MM.1S (cell line): ENCODE data around the gene ABCD1.

Experiments used
- DNase-seq: peaks from one replicate; pipeline ENCODE4 v3.0.0-alpha.2; 2015
- H2AFZ ChIP-seq: fragments of 300-600 bp; sonication (generic); 2 replicates; pipeline ENCODE4 v1.6.0; 2016; ENCODE audit warnings: antibody characterized with exemption, low read length
- H3F3A ChIP-seq: fragments of 300-600 bp; sonication (generic); 2 replicates; pipeline ENCODE4 v1.6.1; 2016; ENCODE audit warnings: mild to moderate bottlenecking, antibody characterized with exemption, low read length, moderate library complexity, mixed read lengths; ENCODE audit not compliant: insufficient read depth
- H3K27ac ChIP-seq: fragments of 300-600 bp; sonication (generic); 2 replicates; pipeline ENCODE4 v1.5.1; 2016; ENCODE audit warnings: mild to moderate bottlenecking, low read length
- H3K27me3 ChIP-seq: fragments of 300-600 bp; sonication (generic); replicated peaks from 2 replicates; pipeline ENCODE4 v1.6.0; 2016; ENCODE audit warnings: low read length; ENCODE audit not compliant: insufficient read depth
- H3K36me3 ChIP-seq: fragments of 300-600 bp; sonication (generic); replicated peaks from 2 replicates; pipeline ENCODE4 v1.6.1; 2016; ENCODE audit warnings: mild to moderate bottlenecking, low read length, mixed read lengths; ENCODE audit not compliant: insufficient read depth
- H3K4me1 ChIP-seq: fragments of 300-600 bp; sonication (generic); 2 replicates; pipeline ENCODE4 v1.6.1; 2016; ENCODE audit warnings: low read length, mixed read lengths
- H3K4me2 ChIP-seq: fragments of 300-600 bp; sonication (generic); 2 replicates; pipeline ENCODE4 v1.6.0; 2016; ENCODE audit warnings: low read depth, low read length
- H3K4me3 ChIP-seq: fragments of 300-600 bp; sonication (generic); 2 replicates; pipeline ENCODE4 v1.5.1; 2016; ENCODE audit warnings: low read length, mixed read lengths
- H3K79me2 ChIP-seq: fragments of 300-600 bp; sonication (generic); 2 replicates; pipeline ENCODE4 v1.6.1; 2016; ENCODE audit warnings: mixed run types, low read length, mixed read lengths
- H3K9ac ChIP-seq: fragments of 300-600 bp; sonication (generic); 2 replicates; pipeline ENCODE4 v1.6.1; 2016; ENCODE audit warnings: low read length, mixed read lengths
- H3K9me2 ChIP-seq: fragments of 300-600 bp; sonication (generic); replicated peaks from 2 replicates; pipeline ENCODE4 v1.6.1; 2016; ENCODE audit warnings: mild to moderate bottlenecking, low read length, mixed read lengths; ENCODE audit not compliant: insufficient read depth
- H3K9me3 ChIP-seq: fragments of 300-600 bp; sonication (generic); replicated peaks from 2 replicates; pipeline ENCODE4 v1.6.1; 2016; ENCODE audit warnings: mild to moderate bottlenecking, low read length, mixed read lengths; ENCODE audit not compliant: insufficient read depth
- H4K20me1 ChIP-seq: fragments of 300-600 bp; sonication (generic); 2 replicates; pipeline ENCODE4 v1.6.1; 2016; ENCODE audit warnings: mild to moderate bottlenecking, low read length, moderate library complexity, mixed read lengths; ENCODE audit not compliant: insufficient read depth
- EZH2 ChIP-seq: fragments of 300-600 bp; sonication (generic); optimal IDR thresholded peaks from 2 replicates; pipeline ENCODE3; 2017; ENCODE audit warnings: low read depth, mild to moderate bottlenecking, antibody characterized with exemption, low read length, mixed read lengths
- EZH2phosphoT487 ChIP-seq: fragments of 300-600 bp; sonication (generic); IDR thresholded peaks from 2 replicates; pipeline ENCODE4 v1.6.1; 2018; ENCODE audit warnings: antibody characterized with exemption, low read length
- TF ChIP-seq, protein P1 (sequence below): fragments of 300-600 bp; sonication (generic); IDR thresholded peaks from 2 replicates; pipeline ENCODE4 v1.5.1; 2016; ENCODE audit warnings: antibody characterized with exemption, low read length, mixed read lengths

The ABCD1 gene

DNA sequence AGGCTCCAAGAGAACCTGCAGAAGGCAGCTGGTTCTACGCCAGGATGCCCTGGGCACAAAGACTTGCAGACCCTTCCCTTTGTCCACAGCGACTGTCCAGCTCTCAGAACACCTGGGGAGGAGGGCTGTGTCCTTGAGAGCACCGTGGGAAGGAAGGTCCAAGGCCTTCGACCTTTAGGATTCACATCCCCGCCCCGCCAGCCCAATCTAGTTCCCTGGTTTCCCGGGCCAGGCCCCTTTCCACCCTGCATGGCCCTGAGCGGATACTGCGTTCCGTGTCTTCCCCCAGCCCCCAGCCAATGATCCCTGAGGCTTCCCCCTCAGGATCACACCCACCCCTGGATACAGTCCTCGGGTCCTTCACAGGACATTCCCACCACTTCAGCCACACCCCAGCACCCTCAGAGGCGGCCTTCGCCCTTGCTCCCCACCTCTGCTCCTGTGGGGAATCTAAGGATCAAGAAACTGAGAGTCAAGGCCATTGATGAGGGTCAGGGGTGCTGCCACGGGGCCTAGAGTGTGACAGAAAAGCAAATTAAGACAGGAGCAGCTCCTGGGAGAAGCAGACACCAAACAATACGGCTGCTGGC, 9.1 kb downstream of the ABCD1 start:
- Histone ChIP-seq H4K20me1 (no peaks in the 10 kb centered on the region), H3K4me1 (peaks cover 12% of the 10 kb centered on the region; the same call in 1 of the 2 replicates), H3K27me3 (no peaks in the 10 kb centered on the region), H2AFZ (no peak overlapping the region), H3K4me2 (no peak overlapping the region), H3K27ac (no peak overlapping the region), H3K9me2 (no peaks in the 10 kb centered on the region), H3K36me3 (no peaks in the 10 kb centered on the region), H3K9ac (no peak overlapping the region), H3K4me3 (no peak overlapping the region), H3K79me2 (no peaks in the 10 kb centered on the region), H3K9me3 (no peaks in the 10 kb centered on the region), H3F3A (peaks cover 9% of the 10 kb centered on the region)
- TF ChIP-seq EZH2 (no peak), EZH2phosphoT487 (no peak)
- TF ChIP-seq, protein P1, sequence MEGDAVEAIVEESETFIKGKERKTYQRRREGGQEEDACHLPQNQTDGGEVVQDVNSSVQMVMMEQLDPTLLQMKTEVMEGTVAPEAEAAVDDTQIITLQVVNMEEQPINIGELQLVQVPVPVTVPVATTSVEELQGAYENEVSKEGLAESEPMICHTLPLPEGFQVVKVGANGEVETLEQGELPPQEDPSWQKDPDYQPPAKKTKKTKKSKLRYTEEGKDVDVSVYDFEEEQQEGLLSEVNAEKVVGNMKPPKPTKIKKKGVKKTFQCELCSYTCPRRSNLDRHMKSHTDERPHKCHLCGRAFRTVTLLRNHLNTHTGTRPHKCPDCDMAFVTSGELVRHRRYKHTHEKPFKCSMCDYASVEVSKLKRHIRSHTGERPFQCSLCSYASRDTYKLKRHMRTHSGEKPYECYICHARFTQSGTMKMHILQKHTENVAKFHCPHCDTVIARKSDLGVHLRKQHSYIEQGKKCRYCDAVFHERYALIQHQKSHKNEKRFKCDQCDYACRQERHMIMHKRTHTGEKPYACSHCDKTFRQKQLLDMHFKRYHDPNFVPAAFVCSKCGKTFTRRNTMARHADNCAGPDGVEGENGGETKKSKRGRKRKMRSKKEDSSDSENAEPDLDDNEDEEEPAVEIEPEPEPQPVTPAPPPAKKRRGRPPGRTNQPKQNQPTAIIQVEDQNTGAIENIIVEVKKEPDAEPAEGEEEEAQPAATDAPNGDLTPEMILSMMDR: no peak
- no peak for DNase-seq

DNA sequence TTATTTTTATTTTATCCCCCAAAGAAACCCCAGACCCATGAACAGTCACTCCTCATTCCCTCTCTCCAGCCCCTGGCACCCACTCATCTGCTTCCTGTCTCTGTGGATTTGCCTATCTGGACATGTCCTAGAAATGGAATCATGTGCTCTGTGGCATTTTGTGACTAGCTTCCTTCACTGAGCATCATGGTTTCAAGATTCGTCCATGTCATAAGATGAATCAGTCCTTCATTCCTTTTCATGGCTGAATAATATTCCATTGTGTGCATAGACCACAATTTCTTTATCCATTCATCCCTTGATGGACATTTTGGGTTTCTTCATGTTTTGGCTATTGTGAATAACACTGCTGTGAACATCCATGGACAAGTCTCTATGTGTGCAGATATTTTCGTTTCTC, 10.2 kb downstream of the ABCD1 start:
- no peaks in the 10 kb centered on the region for H4K20me1 ChIP-seq
- no peak overlapping the region for H3K4me3 ChIP-seq
- H3K27me3 ChIP-seq: no peaks in the 10 kb centered on the region
- H3K9me3 ChIP-seq: no peaks in the 10 kb centered on the region
- peaks cover 9% of the 10 kb centered on the region for H3F3A ChIP-seq
- no peaks in the 10 kb centered on the region for H3K9me2 ChIP-seq
- no peak for DNase-seq
- TF ChIP-seq EZH2phosphoT487 (no peak), EZH2 (no peak)
- TF ChIP-seq, protein P1: no peak
- no peak overlapping the region for H3K4me2 ChIP-seq
- no peak overlapping the region for H3K9ac ChIP-seq
- no peak overlapping the region for H2AFZ ChIP-seq
- no peaks in the 10 kb centered on the region for H3K36me3 ChIP-seq
- peaks cover 12% of the 10 kb centered on the region; the same call in 1 of the 2 replicates for H3K4me1 ChIP-seq
- H3K79me2 ChIP-seq: no peaks in the 10 kb centered on the region
- no peak overlapping the region for H3K27ac ChIP-seq

GRCh38 chrX:153735274-153735673, 10.6 kb downstream of the ABCD1 start:
- H4K20me1 ChIP-seq: no peaks in the 10 kb centered on the region
- peaks cover 12% of the 10 kb centered on the region; the same call in 1 of the 2 replicates for H3K4me1 ChIP-seq
- H3K79me2 ChIP-seq: no peaks in the 10 kb centered on the region
- no peaks in the 10 kb centered on the region for H3K9me3 ChIP-seq
- H3K36me3 ChIP-seq: no peaks in the 10 kb centered on the region
- no peak overlapping the region for H2AFZ ChIP-seq
- no peaks in the 10 kb centered on the region for H3K9me2 ChIP-seq
- no peak overlapping the region for H3K9ac ChIP-seq
- peaks cover 9% of the 10 kb centered on the region for H3F3A ChIP-seq
- DNase-seq: peak; percentile 11
- no peak overlapping the region for H3K4me3 ChIP-seq
- no peaks in the 10 kb centered on the region for H3K27me3 ChIP-seq
- H3K27ac ChIP-seq: no peak overlapping the region
- TF ChIP-seq, protein P1: peak; percentile 18; the same call in 1 of the 2 replicates
- TF ChIP-seq EZH2phosphoT487 (no peak), EZH2 (no peak)
- no peak overlapping the region for H3K4me2 ChIP-seq
